Transverse colon (tissue), 4 donors: ENCODE data around the gene CHCHD10.

Experiments
- POLR2A ChIP-seq: fragments of 450-650 bp; IDR thresholded peaks from one replicate; pipeline ENCODE4 v1.6.1; 2016; ENCODE audit warnings: antibody characterized with exemption, mild to moderate bottlenecking, moderate library complexity
- POLR2AphosphoS5 ChIP-seq, 3 donors: sonication (generic); formaldehyde crosslinking; IDR thresholded peaks; one replicate each; pipeline ENCODE4 v1.6.1; 2016; ENCODE audit warnings: antibody characterized with exemption in 3 of 3
- TF ChIP-seq, protein P1 (sequence below), 5 experiments: fragments of 200-600 bp in 3 of 5; fragments of 450-650 bp in 2 of 5; sonication (generic) in 3 of 5; IDR thresholded peaks; 1 replicate in 2 of 5; 2 replicates in 3 of 5; pipeline ENCODE4 v1.5.1; 2016 to 2017; ENCODE audit warnings: antibody characterized with exemption in 5 of 5, inconsistent platforms in 3 of 5, mild to moderate bottlenecking in 2 of 5, moderate library complexity in 1 of 5

GRCh38 chr22:23760056-23760455, 7.7 kb downstream of the CHCHD10 start:
- no peak for TF ChIP-seq POLR2A
- TF ChIP-seq, protein P1, sequence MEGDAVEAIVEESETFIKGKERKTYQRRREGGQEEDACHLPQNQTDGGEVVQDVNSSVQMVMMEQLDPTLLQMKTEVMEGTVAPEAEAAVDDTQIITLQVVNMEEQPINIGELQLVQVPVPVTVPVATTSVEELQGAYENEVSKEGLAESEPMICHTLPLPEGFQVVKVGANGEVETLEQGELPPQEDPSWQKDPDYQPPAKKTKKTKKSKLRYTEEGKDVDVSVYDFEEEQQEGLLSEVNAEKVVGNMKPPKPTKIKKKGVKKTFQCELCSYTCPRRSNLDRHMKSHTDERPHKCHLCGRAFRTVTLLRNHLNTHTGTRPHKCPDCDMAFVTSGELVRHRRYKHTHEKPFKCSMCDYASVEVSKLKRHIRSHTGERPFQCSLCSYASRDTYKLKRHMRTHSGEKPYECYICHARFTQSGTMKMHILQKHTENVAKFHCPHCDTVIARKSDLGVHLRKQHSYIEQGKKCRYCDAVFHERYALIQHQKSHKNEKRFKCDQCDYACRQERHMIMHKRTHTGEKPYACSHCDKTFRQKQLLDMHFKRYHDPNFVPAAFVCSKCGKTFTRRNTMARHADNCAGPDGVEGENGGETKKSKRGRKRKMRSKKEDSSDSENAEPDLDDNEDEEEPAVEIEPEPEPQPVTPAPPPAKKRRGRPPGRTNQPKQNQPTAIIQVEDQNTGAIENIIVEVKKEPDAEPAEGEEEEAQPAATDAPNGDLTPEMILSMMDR (IDR thresholded peaks at IDR 0.05), result no peak
- TF ChIP-seq POLR2AphosphoS5 (IDR thresholded peaks at IDR 0.05), result no peak
